Fibroblast of upper back skin (primary cell): ENCODE measurements around the gene PFDN6.
"Not testable (repeated sequence)": the region's sequence is repeated elsewhere in the genome, so short reads cannot be mapped to it uniquely, and the experiment has no call there.

Experiments
- DNase-seq: peaks from one replicate; pipeline ENCODE4 v3.0.0-alpha.2; 2013

The PFDN6 gene

GRCh38 chr6:33273924-33274902, 15.2 kb upstream of the PFDN6 start:
- DNase-seq, result no peak

GRCh38 chr6:33275795-33276580, 13.4 kb upstream of the PFDN6 start:
- not testable (repeated sequence) for DNase-seq

GRCh38 chr6:33276581-33276863, 12.9 kb upstream of the PFDN6 start:
- no peak for DNase-seq

- DNase-seq, result peak; percentile 66
Observed at GRCh38 chr6:33276864-33277662, 12.3 kb upstream of the PFDN6 start, which contains the start of gene B3GALT4. B3GALT4 (plus strand) TSS chr6:33277123; CDS start chr6:33277420, 297 bp downstream.

- peak; percentile 22 for DNase-seq
Observed at GRCh38 chr6:33277663-33278391, 11.6 kb upstream of the PFDN6 start.

GRCh38 chr6:33278392-33278741, 11.0 kb upstream of the PFDN6 start:
- DNase-seq, result no peak

GRCh38 chr6:33278810-33279209, 10.6 kb upstream of the PFDN6 start:
- no peak for DNase-seq

- DNase-seq, result no peak
Observed at GRCh38 chr6:33279257-33279695, 10.1 kb upstream of the PFDN6 start.

GRCh38 chr6:33279971-33280511, 9.4 kb upstream of the PFDN6 start:
- DNase-seq, result peak; percentile 41

GRCh38 chr6:33280539-33280938, 8.9 kb upstream of the PFDN6 start:
- DNase-seq, result no peak

GRCh38 chr6:33285214-33285613, 4.2 kb upstream of the PFDN6 start:
- not testable (repeated sequence) for DNase-seq

- no peak for DNase-seq
Observed at GRCh38 chr6:33286946-33287914, 2.2 kb upstream of the PFDN6 start.

- DNase-seq, result no peak
Observed at GRCh38 chr6:33288141-33288920, 1.1 kb upstream of the PFDN6 start.

- no peak for DNase-seq
Observed at GRCh38 chr6:33289784-33290315, 449 bp downstream of the PFDN6 start.

GRCh38 chr6:33290459-33290858, 1.1 kb downstream of the PFDN6 start:
- no peak for DNase-seq

GRCh38 chr6:33292996-33293682, 3.7 kb downstream of the PFDN6 start:
- DNase-seq, result no peak

- no peak for DNase-seq
Observed at GRCh38 chr6:33294086-33294823, 4.9 kb downstream of the PFDN6 start.
